Lower leg skin (tissue), 4 donors: ENCODE results near the gene ZNF592. TPM values are rescaled to one million over a fixed set of nuclear protein-coding genes. Genes with fewer than 3 reads are reported as not detected.
A peak's percentile ranks its signal among the peaks of the same experiment; 100 is the strongest.

Source experiments
- DNase-seq, 2 donors: peaks; one replicate each; pipeline ENCODE4 v3.0.0-alpha.2; 2019; ENCODE audit warnings: low spot score in 2 of 2
- H3K4me3 ChIP-seq: fragments of 200-600 bp; sonication (generic); 2 replicates; pipeline ENCODE4 v1.5.1; 2017; ENCODE audit warnings: mild to moderate bottlenecking, low read depth; ENCODE audit not compliant: poor library complexity, severe bottlenecking
- POLR2A ChIP-seq, 2 donors: fragments of 450-650 bp; IDR thresholded peaks; one replicate each; pipeline ENCODE4 v1.6.1; 2016 to 2017; ENCODE audit warnings: antibody characterized with exemption in 2 of 2, mild to moderate bottlenecking in 1 of 2, moderate library complexity in 1 of 2
- WGBS, 2 donors: methylation state at CpG; one replicate each; pipeline ENCODE4 v1.1.5; 2018; 5-methylcytosine and 5-hydroxymethylcytosine counted together
- intact Hi-C: fragments of 100-400 bp; cut with DNase I; formaldehyde crosslinking; loops from one replicate; pipeline ENCODE4 v1.15.0; 2023; ENCODE audit warnings: low total_unique reads
- total RNA-seq, 4 donors: library from RNA; depleted of rRNA; stranded (reverse); fragments of >200 nt; gene quantifications; one replicate each; pipeline ENCODE4 v1.1.0, GENCODE V29; 2016
- TF ChIP-seq, protein P1 (sequence below), 3 donors: fragments of 450-650 bp; IDR thresholded peaks; one replicate each; pipeline ENCODE4 v1.5.1; 2016; ENCODE audit warnings: antibody characterized with exemption in 3 of 3, mild to moderate bottlenecking in 3 of 3, moderate library complexity in 2 of 3

ZNF592 gene
- total RNA-seq, 4 donors from 2014 or later: 15.8 to 25.5 (median 21.1) TPM

DNA sequence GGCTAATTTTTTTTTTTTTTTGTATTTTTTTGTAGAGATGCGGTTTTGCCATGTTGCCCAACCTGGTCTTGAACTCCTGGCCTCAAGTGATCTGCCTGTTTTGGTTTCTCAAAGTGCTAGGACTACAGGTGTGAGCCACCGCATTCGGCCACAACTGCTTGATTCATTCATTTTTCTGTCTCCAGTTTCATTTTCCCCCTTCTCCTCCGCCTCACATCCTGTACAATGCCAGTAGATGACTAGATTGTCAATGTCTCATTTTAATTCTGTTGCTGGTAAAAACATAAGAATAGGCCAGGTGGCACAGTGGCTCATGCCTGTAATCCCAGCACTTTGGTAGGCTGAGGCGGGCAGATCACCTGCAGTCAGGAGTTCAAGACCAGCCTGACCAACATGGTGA, 12.0 kb upstream of the ZNF592 start:
- H3K4me3 ChIP-seq: no peak overlapping the region
- intact Hi-C loops: no loop called here
- peak in 1 of 2 donors; percentile 28 for DNase-seq
- 94 to 95% methylated on average over 5 of the region's 5 CpGs for WGBS, 2 donors
- TF ChIP-seq, protein P1, sequence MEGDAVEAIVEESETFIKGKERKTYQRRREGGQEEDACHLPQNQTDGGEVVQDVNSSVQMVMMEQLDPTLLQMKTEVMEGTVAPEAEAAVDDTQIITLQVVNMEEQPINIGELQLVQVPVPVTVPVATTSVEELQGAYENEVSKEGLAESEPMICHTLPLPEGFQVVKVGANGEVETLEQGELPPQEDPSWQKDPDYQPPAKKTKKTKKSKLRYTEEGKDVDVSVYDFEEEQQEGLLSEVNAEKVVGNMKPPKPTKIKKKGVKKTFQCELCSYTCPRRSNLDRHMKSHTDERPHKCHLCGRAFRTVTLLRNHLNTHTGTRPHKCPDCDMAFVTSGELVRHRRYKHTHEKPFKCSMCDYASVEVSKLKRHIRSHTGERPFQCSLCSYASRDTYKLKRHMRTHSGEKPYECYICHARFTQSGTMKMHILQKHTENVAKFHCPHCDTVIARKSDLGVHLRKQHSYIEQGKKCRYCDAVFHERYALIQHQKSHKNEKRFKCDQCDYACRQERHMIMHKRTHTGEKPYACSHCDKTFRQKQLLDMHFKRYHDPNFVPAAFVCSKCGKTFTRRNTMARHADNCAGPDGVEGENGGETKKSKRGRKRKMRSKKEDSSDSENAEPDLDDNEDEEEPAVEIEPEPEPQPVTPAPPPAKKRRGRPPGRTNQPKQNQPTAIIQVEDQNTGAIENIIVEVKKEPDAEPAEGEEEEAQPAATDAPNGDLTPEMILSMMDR (IDR thresholded peaks at IDR 0.05): no peak
- TF ChIP-seq POLR2A (IDR thresholded peaks at IDR 0.05): no peak

DNA sequence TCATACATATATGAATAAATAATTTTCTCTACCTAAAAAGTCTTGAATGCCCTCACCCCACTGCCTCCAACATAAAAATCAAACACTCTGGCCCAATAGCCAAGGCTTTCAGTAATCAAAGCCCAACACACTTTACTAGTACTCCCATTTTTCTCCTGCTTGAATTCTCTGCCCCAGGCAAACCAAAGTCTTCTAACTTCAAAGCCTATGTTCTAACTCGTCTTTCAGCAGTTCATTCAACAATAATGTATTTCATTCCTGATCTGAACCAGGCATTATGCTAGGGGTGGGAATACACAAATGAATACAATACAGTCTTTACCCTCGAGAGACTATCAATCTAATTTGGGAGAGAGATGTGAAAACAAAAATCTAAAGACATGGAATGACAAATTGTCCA, 11.4 kb upstream of the ZNF592 start:
- DNase-seq: no peak
- intact Hi-C loops: no loop called here
- whole genome bisulfite sequencing, 2 donors: 37 to 46% methylated on average over 2 of the region's 2 CpGs
- H3K4me3 ChIP-seq: no peak overlapping the region
- no peak for TF ChIP-seq POLR2A (IDR thresholded peaks at IDR 0.05)

DNA sequence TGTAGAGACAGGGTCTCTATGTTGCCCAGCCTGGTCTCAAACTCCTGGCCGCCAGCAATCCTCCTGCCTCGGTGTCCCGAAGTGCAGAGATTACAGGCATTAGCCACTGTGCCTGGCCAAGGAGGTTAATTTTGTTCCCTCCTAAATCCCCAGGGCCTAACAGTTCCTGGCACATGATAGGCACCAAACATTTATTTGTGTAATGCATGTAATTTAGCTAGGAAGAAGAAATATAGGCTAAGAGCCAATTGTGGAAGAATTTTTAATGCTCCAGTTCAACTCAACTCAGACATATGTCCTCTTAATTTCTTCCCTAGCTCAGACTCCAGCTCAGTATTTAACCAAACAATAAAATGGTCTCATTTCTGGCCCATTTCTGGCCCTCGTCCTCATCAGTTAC, 7.7 kb upstream of the ZNF592 start:
- TF ChIP-seq, protein P1 (IDR thresholded peaks at IDR 0.05): no peak
- TF ChIP-seq POLR2A (IDR thresholded peaks at IDR 0.05): no peak
- intact Hi-C loops: no loop called here
- WGBS, 2 donors: 78 to 83% methylated on average over 4 of the region's 4 CpGs
- no peak overlapping the region for H3K4me3 ChIP-seq
- peak in 1 of 2 donors; percentile 73 for DNase-seq

DNA sequence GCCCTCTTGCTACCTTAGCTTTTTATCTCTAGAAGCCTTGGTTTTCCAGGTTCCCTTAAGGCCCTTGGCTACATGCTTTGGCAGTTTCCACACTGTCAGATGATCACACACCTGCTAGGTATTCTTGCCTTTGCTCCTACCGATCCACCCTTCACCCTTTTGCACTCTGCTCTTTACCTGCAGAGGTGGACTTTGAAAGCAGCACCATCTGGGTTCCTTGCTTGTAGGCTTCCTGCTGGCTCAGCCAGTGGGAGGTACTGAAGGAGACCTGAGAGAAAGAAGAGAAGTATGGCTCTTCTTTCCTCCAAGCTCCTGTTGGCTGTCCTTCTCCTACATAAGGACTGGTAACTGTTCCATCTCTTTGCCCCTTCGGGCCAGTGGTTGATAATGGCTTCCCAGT, 7.3 kb upstream of the ZNF592 start:
- peak in 1 of 2 donors; percentile 72 for DNase-seq
- WGBS, 2 donors: 72 to 76% methylated on average over 2 of the region's 2 CpGs
- H3K4me3 ChIP-seq: no peak overlapping the region
- intact Hi-C loops: no loop called here
- TF ChIP-seq POLR2A (IDR thresholded peaks at IDR 0.05): no peak
- TF ChIP-seq, protein P1 (IDR thresholded peaks at IDR 0.05): no peak

DNA sequence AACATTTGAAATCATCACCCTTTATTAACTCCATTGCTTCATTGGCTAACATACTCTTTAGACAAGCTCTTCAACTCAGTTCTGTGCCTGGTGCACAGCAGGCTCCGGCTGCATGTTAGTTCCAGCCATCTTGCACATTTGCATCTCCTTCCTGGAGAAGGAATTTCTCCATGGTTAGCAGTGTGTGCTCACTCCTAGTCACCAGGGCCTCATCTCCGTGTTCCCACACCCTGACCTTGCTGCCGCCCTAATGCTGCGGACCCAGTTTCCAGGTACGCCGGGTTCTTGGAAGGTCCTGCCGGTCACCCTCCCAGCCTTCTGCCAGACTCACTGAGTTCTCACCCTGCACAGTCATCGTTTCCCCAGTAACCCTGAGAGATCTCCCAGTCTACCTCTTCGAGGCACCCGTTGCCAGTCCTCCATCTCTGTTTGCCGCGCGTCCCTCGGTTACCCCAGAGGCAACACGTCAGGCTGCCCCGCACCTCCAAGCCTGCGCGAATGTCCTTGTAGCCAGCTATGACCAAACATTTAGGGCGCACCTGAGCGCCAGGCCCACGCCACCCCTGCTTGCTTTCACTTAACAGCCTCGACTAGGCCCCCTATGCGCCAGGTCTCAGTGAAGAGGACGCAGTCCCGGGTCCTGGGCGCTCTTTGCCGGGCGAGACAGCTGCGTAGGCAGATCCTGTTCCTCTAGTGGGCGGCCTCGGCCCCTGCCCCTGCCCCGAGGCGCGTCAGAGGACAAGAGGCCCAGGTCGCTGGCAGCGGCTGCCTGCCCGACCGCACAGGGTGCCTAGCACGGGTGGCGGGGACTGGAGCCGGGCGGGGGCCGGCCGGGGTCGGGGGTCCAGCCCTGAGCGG, 747 bp upstream of the ZNF592 start:
- WGBS, 2 donors: 0 to 1% methylated on average over 34 of the region's 46 CpGs
- H3K4me3 ChIP-seq: peak overlapping the region; percentile 75
- TF ChIP-seq, protein P1 (IDR thresholded peaks at IDR 0.05): no peak
- TF ChIP-seq POLR2A (IDR thresholded peaks at IDR 0.05): no peak
- intact Hi-C loops: no loop called here
- peak; percentile 53 to 95 for DNase-seq

DNA sequence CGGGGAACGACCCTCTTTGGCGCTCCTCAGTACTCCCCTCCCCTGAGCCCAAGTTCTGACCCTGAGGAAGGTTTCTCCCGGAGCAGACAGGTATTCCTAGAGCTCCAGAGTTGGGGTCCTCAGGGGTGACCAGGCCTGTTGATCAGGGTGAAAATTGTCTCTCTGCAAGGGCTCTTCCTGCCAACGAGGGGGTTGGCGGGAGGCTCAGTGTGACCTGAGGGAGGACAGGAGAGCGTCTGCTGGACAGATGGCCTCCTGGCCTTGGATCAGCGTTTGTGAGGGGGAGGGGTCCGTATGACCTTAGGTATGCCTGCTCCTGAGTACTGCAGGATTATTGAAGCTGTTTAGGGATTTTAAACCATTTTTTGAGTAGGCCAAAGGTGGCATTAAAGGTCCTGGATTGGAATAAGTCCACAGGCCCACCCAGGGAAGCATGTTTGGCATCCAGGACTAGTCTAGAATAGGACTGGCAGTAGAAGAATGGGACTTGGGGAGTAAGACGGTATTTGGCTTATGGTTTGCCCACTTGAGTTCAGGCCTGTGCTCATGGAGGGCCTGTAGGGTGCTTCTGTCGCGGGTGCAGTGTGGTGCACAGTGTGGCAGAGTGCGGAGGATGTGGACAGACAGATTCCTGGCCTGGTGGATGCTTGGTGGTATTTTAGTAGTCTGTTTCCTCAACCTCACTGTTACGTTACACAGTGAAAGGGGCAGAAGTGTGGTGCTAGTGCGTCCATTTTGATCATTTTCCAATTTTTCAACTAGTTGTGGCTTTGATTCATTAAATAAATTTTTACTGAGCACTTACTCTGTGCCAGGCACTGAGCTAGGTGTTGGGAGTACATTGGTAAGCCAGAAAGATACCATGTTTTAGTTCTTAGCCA, 959 bp downstream of the ZNF592 start:
- 12 to 14% methylated on average over 15 of the region's 15 CpGs for WGBS, 2 donors
- no peak for TF ChIP-seq POLR2A (IDR thresholded peaks at IDR 0.05)
- TF ChIP-seq, protein P1 (IDR thresholded peaks at IDR 0.05): no peak
- intact Hi-C loops: no loop called here
- H3K4me3 ChIP-seq: peak overlapping the region; percentile 83
- peak; percentile 34 to 87 for DNase-seq
